T-cell (primary cell): Measurements from ENCODE around the gene SYNGR3. TPM values are rescaled to one million over a fixed set of nuclear protein-coding genes. Genes with fewer than 3 reads are reported as not detected.

Experiments
- ATAC-seq, 4 experiments: fragments of 200-7000 bp in 3 of 4; fragments of 150-1000 bp in 1 of 4; cut with Tn5 transposase; replicated peaks in 1 of 4; 1 replicate in 3 of 4; 2 replicates in 1 of 4; pipeline ENCODE4 v1.10.0; 2021; ENCODE audit warnings: moderate library complexity in 3 of 4, mild to moderate bottlenecking in 2 of 4, moderate number of reproducible peaks in 1 of 4
- CTCF ChIA-PET, 2 donors: fragments of 300-600 bp; sonication (Branson Sonifier 250); formaldehyde crosslinking; loops; one replicate each; lab custom pipeline; 2022; ENCODE audit warnings: antibody characterized with exemption in 2 of 2; lab: Charles Lee
- POLR2A ChIA-PET, 2 donors: fragments of 300-600 bp; sonication (Branson Sonifier 250); formaldehyde crosslinking; loops; one replicate each; lab custom pipeline; 2022; ENCODE audit warnings: antibody characterized with exemption in 2 of 2; lab: Charles Lee
- DNase-seq, 35 experiments: peaks; one replicate each; pipeline versions ENCODE4 v3.0.0 to v3.0.0-alpha.2; 2013 to 2023
- H3K27ac ChIP-seq: one replicate; pipeline ENCODE4 v1.5.1; 2013; ENCODE audit warnings: low read length
- H3K27me3 ChIP-seq, 2 experiments: replicated peaks in 1 of 2; 1 replicate in 1 of 2; 2 replicates in 1 of 2; pipeline versions ENCODE4 v1.6.1 to v1.7.0; 2013; ENCODE audit warnings: low read length in 1 of 2, mixed read lengths in 1 of 2; ENCODE audit not compliant: control insufficient read depth in 2 of 2, insufficient read depth in 2 of 2; ENCODE audit errors: extremely low read depth in 1 of 2
- H3K36me3 ChIP-seq, 2 donors: 1 replicate in 1 of 2; 2 replicates in 1 of 2; pipeline versions ENCODE4 v1.6.1 to v1.7.0; 2013; ENCODE audit warnings: low read length in 1 of 2; ENCODE audit not compliant: control insufficient read depth in 2 of 2, insufficient read depth in 1 of 2; ENCODE audit errors: extremely low read depth in 1 of 2
- H3K4me1 ChIP-seq, 2 experiments: 1 replicate in 1 of 2; 2 replicates in 1 of 2; pipeline versions ENCODE4 v1.6.1 to v1.7.0; 2013; ENCODE audit warnings: low read length in 2 of 2, mixed read lengths in 1 of 2; ENCODE audit not compliant: insufficient read depth in 2 of 2, control insufficient read depth in 1 of 2; ENCODE audit errors: extremely low read depth in 1 of 2
- H3K4me3 ChIP-seq, 2 donors: 1 replicate in 1 of 2; 2 replicates in 1 of 2; pipeline versions ENCODE4 v1.5.1 to v1.7.0; 2013; ENCODE audit warnings: mild to moderate bottlenecking in 2 of 2, low read length in 1 of 2, moderate library complexity in 1 of 2; ENCODE audit not compliant: control insufficient read depth in 1 of 2; ENCODE audit errors: extremely low read depth in 1 of 2
- H3K9me3 ChIP-seq: 2 replicates; pipeline ENCODE4 v1.7.0; 2013
- H3K27ac Mint-ChIP-seq, 2 donors: one replicate each; pipeline ENCODE4 v1.8.0; 2020 to 2021; ENCODE audit warnings: mild to moderate bottlenecking in 2 of 2, mixed read lengths in 2 of 2
- H3K27me3 Mint-ChIP-seq, 2 donors: one replicate each; pipeline ENCODE4 v1.8.0; 2021 to 2022; ENCODE audit warnings: mixed read lengths in 2 of 2
- H3K36me3 Mint-ChIP-seq: one replicate; pipeline ENCODE4 v1.8.0; 2021; ENCODE audit warnings: mixed read lengths
- H3K4me1 Mint-ChIP-seq, 3 donors: one replicate each; pipeline ENCODE4 v1.8.0; 2020 to 2022; ENCODE audit warnings: mixed read lengths in 3 of 3, mild to moderate bottlenecking in 1 of 3
- H3K4me3 Mint-ChIP-seq, 3 donors: one replicate each; pipeline ENCODE4 v1.8.0; 2020 to 2022; ENCODE audit warnings: mild to moderate bottlenecking in 3 of 3, mixed read lengths in 3 of 3, moderate library complexity in 3 of 3
- H3K9me3 Mint-ChIP-seq, 3 donors: one replicate each; pipeline ENCODE4 v1.8.0; 2020 to 2022; ENCODE audit warnings: mixed read lengths in 3 of 3
- WGBS: methylation state at CpG from one replicate; pipeline ENCODE4 v1.1.5; 2013; ENCODE audit warnings: missing lambda C conversion rate; ENCODE audit not compliant: insufficient coverage; 5-methylcytosine and 5-hydroxymethylcytosine counted together
- total RNA-seq, 35 experiments: library from RNA in 6 of 35; stranded (reverse) in 6 of 35; fragments of 120-200 nt in 1 of 35; gene quantifications; one replicate each; pipeline versions ENCODE4 v1.2.1 to v1.2.4 and lab custom pipeline; 2013 to 2026

The SYNGR3 gene
- total RNA-seq, 5 donors from 2014 or later (not counting 1 experiment from before 2014, with no cell fraction given): 1.1 to 5.7 (median 1.7) TPM

DNA sequence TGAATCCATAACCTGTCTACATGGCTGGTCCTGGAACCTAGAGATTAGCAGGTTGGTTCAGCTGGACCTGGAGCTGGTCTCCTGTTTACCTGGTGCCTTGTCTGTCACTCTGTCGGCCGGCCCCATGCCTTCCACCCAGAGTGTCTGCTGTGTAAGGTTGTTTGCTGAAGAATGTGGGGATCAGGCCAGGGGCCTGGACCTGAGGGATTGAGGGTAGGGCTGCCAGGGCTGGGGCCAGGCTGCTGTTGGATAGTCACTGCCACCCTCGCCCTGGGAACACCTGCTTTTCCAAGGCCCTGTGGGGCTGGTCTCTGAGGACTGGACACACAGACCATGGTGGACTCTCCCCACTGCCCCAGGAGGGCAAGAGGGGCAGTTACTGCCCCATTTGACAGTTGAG lies 38.4 kb downstream of the SYNGR3 start:
- Mint-ChIP-seq H3K4me3 (peak overlapping the region; percentile 49 to 75 (median 72)), H3K9me3 (no peaks in the 10 kb centered on the region), H3K27ac (no peak overlapping the region), H3K36me3 (no peaks in the 10 kb centered on the region), H3K4me1 (peaks cover 8 to 19% (median 10%) of the 10 kb centered on the region in 3 donors), H3K27me3 (peaks cover 0 to 2% of the 10 kb centered on the region in 2 donors)
- POLR2A ChIA-PET: no interaction called here
- H3K4me1 ChIP-seq: peaks cover 2 to 32% of the 10 kb centered on the region in 2 experiments
- no peak overlapping the region for H3K27ac ChIP-seq
- no peaks in the 10 kb centered on the region for H3K9me3 ChIP-seq
- no peaks in the 10 kb centered on the region for H3K36me3 ChIP-seq
- CTCF ChIA-PET: no interaction called here
- ATAC-seq (no peak), DNase-seq (no peak)
- no peak overlapping the region for H3K4me3 ChIP-seq
- H3K27me3 ChIP-seq: peaks cover 0 to 30% of the 10 kb centered on the region in 2 experiments
- 88% methylated on average over 3 of the region's 3 CpGs for WGBS

DNA sequence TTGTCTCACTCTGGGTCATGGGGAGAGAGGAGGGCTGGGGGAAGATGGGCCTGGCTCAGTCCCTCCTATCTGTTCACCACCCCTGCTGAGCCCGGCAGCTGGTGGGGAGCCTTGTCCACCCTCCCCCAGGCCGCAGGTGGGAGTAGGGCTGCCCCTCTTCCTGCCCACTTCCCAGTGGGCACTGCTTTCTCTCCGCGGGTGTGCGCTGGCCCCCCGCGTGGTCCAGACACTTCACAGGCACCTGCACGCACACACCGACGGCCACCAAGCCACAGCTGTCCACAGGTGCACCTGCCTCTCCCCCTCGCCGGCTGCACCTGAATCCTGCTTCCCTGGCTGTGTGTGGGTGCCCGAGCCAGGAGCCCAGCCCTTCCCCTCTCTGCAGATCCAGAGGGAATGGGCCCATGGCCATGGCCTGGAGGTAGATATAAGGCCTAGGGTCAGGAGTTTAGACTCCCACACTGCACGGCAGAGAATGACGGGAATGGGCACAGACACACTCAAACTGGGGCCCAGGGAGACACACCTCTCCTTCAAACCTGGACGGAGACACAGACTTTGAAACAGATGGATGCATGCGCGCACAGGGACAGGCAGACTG lies 39.0 kb downstream of the SYNGR3 start:
- no peak overlapping the region for H3K27ac Mint-ChIP-seq
- ATAC-seq: no peak
- Histone ChIP-seq H3K27me3 (peaks cover 0 to 30% of the 10 kb centered on the region in 2 experiments), H3K4me1 (peaks cover under 1 to 32% of the 10 kb centered on the region in 2 experiments), H3K4me3 (no peak overlapping the region), H3K9me3 (no peaks in the 10 kb centered on the region), H3K27ac (no peak overlapping the region), H3K36me3 (no peaks in the 10 kb centered on the region)
- 84% methylated on average over 15 of the region's 18 CpGs for WGBS
- CTCF ChIA-PET: no interaction called here
- POLR2A ChIA-PET: no interaction called here
- no peaks in the 10 kb centered on the region for H3K27me3 Mint-ChIP-seq
- H3K9me3 Mint-ChIP-seq: no peaks in the 10 kb centered on the region
- no peak for DNase-seq
- H3K4me3 Mint-ChIP-seq: no peak overlapping the region
- no peaks in the 10 kb centered on the region for H3K36me3 Mint-ChIP-seq
- peaks cover 5 to 17% (median 11%) of the 10 kb centered on the region in 3 donors for H3K4me1 Mint-ChIP-seq

DNA sequence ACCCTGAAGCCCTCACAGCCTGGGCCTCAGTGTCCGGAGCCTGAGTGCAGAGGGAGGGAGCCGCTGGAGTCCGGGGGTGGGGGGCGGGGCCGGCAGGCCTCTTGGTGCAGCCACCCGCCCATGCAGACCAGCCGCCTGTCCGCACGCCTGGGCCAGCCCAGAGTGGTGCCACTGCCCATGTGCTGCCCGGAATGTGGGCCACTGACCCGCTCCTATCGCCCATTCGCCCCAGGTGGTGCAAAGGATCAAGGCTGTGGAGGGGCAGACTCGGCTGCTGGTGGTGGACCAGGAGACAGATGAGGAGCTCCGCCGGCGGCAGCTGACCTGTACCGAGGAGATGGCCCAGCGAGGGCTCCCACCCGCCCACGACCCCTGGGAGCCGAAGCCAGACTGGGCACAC lies 39.6 kb downstream of the SYNGR3 start:
- Mint-ChIP-seq H3K36me3 (no peaks in the 10 kb centered on the region), H3K27me3 (no peaks in the 10 kb centered on the region), H3K4me3 (no peak overlapping the region), H3K4me1 (peaks cover 1 to 13% (median 9%) of the 10 kb centered on the region in 3 donors), H3K27ac (no peak overlapping the region), H3K9me3 (no peaks in the 10 kb centered on the region)
- H3K9me3 ChIP-seq: no peaks in the 10 kb centered on the region
- peaks cover 0 to 30% of the 10 kb centered on the region in 2 experiments for H3K27me3 ChIP-seq
- CTCF ChIA-PET: no interaction called here
- no peak overlapping the region for H3K4me3 ChIP-seq
- no peaks in the 10 kb centered on the region for H3K36me3 ChIP-seq
- POLR2A ChIA-PET: no interaction called here
- 89% methylated on average over 22 of the region's 22 CpGs for WGBS
- no peak overlapping the region for H3K27ac ChIP-seq
- DNase-seq (no peak), ATAC-seq (no peak)
- peaks cover 0 to 29% of the 10 kb centered on the region in 2 experiments for H3K4me1 ChIP-seq

DNA sequence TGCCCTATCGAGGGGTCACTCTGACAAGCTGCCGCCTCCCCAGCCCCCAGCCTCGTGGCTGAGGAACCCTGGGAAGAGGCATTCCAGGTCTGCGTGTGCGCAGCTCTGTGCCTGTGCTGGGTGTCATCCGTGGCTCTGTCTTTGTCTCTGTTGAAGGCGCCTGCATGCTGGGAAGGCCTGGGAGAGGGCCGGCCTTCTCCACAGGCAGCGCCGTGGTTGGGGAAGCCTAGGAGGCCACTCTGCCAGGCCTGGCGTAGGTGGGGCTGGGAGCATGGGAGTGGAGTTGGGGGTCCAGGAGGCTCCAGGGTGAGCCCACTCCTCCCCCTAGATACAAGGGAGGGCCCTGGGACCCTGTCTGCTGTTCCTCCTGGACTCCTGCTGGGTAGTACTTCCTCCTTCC lies 40.3 kb downstream of the SYNGR3 start:
- Histone ChIP-seq H3K9me3 (no peaks in the 10 kb centered on the region), H3K36me3 (no peaks in the 10 kb centered on the region), H3K4me3 (no peak overlapping the region), H3K27me3 (peaks cover 0 to 32% of the 10 kb centered on the region in 2 experiments), H3K27ac (no peak overlapping the region), H3K4me1 (peaks cover 0 to 29% of the 10 kb centered on the region in 2 experiments)
- WGBS: 91% methylated on average over 8 of the region's 11 CpGs
- ChIA-PET CTCF (no interaction called here), POLR2A (no interaction called here)
- ATAC-seq (no peak), DNase-seq (no peak)
- H3K27ac Mint-ChIP-seq: no peak overlapping the region
- no peaks in the 10 kb centered on the region for H3K9me3 Mint-ChIP-seq
- no peaks in the 10 kb centered on the region for H3K27me3 Mint-ChIP-seq
- H3K36me3 Mint-ChIP-seq: no peaks in the 10 kb centered on the region
- H3K4me1 Mint-ChIP-seq: peaks cover 0 to 13% (median 9%) of the 10 kb centered on the region in 3 donors
- no peak overlapping the region for H3K4me3 Mint-ChIP-seq

DNA sequence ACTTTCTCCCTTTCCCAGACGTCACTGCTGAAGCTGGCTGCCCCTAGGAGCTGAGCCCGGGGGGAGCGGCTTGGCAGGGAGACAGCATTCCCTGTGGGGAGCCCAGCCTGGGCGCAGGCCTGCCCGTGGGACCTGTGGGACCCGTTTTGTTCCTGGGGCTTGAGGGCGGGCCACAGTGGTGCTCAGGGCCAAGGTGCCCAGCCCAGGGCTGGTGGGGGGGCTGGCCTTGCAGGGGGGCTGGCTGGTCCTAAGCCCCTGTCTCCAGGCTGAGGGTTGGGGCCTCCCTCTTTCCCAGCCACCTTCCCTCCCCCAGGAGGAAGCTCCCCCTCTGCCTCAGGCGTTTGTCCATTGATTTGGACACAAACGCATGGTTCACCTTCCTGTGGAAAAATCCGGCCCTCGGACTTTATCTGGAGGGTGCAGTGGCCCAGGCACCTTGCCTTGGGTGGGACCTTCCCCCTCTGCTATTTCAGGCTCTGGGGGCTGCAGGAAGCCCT lies 41.4 kb downstream of the SYNGR3 start:
- DNase-seq (no peak), ATAC-seq (no peak)
- Mint-ChIP-seq H3K27ac (no peak overlapping the region), H3K4me3 (no peak overlapping the region), H3K36me3 (no peaks in the 10 kb centered on the region), H3K4me1 (peaks cover 0 to 8% (median 6%) of the 10 kb centered on the region in 3 donors), H3K9me3 (no peaks in the 10 kb centered on the region), H3K27me3 (no peaks in the 10 kb centered on the region)
- Histone ChIP-seq H3K27me3 (peaks cover 0 to 21% of the 10 kb centered on the region in 2 experiments), H3K9me3 (no peaks in the 10 kb centered on the region), H3K36me3 (no peaks in the 10 kb centered on the region), H3K4me1 (peaks cover 0 to 22% of the 10 kb centered on the region in 2 experiments), H3K4me3 (no peak overlapping the region), H3K27ac (no peak overlapping the region)
- CTCF ChIA-PET: no interaction called here
- POLR2A ChIA-PET: no interaction called here
- 93% methylated on average over 10 of the region's 11 CpGs for WGBS

DNA sequence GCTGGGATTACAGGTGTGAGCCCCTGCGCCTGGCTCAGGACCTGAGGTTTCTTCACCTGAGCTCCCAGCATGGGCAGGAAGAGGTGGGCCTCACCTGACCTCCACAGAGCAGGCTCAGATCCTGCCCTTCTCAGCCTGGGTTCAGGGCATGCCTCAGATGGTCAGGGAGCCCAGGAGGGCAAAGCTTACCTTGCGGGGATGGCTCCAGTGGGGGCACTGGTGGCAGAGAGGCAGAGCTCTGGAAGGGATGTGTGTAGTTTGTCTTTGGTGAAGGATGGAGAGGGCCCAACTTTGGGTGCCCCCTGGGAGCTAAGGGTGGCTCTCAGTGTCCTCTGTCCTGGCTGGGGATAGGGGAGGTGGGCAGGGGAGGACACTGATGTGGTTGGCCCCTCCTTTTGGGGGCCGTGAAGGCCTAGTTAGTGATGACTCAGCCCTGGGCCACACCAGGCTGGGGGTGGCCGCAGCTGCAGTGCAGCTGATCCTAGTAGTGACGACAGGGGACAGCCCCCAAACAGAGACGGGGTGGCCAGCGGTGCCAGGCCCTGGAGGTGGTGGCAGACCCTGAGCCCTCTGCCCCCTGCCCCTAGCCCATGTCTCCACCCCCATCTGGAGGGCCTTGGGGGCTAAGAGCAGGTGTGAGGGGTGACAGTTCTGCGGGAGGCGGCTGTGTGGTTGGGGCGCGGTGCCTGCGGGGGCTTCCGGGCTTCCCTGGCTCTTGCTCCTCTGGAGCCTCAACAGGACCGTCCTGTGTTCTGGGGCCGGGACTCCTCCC lies 42.7 kb downstream of the SYNGR3 start:
- 55% methylated on average over 10 of the region's 15 CpGs for WGBS
- no peaks in the 10 kb centered on the region for H3K9me3 Mint-ChIP-seq
- no peak for ATAC-seq
- no peaks in the 10 kb centered on the region for H3K27me3 Mint-ChIP-seq
- H3K27ac Mint-ChIP-seq: peak overlapping the region in 1 of 2 donors; percentile 44
- POLR2A ChIA-PET: interaction anchor here in 1 of 2 donors (0.5 to 0.7 kb wide), 3 partner anchors 15 to 325 kb away, joined by 3 to 7 read pairs (median 4); partner anchors contain the start of gene NTHL1
- peaks cover 0 to 6% (median 5%) of the 10 kb centered on the region in 3 donors for H3K4me1 Mint-ChIP-seq
- DNase-seq: no peak
- no peaks in the 10 kb centered on the region for H3K36me3 ChIP-seq
- no peak overlapping the region for H3K4me3 ChIP-seq
- no peak overlapping the region for H3K27ac ChIP-seq
- H3K9me3 ChIP-seq: no peaks in the 10 kb centered on the region
- CTCF ChIA-PET: no interaction called here
- H3K4me3 Mint-ChIP-seq: peak overlapping the region in 1 of 3 donors; percentile 2
- peaks cover 0 to 15% of the 10 kb centered on the region in 2 experiments for H3K27me3 ChIP-seq
- peaks cover 0 to 14% of the 10 kb centered on the region in 2 experiments for H3K4me1 ChIP-seq
- H3K36me3 Mint-ChIP-seq: no peaks in the 10 kb centered on the region
